Pancreas (tissue), 10 donors: ENCODE data around the gene SND1. TPM values are rescaled to one million over a fixed set of nuclear protein-coding genes. Genes with fewer than 3 reads are reported as not detected.

Source experiments
- ATAC-seq, 4 donors: fragments of 200-7000 bp; cut with Tn5 transposase; one replicate each; pipeline versions ENCODE4 v1.8.0 to v1.9.1; 2020; ENCODE audit warnings: mild to moderate bottlenecking in 4 of 4, moderate library complexity in 4 of 4
- DNase-seq, 6 donors: peaks; one replicate each; pipeline ENCODE4 v3.0.0-alpha.2; 2020
- FAIRE-seq: peaks from 2 replicates; lab custom pipeline; 2012; peaks lifted over from hg19 to GRCh38; lab: Jason Lieb, UNC
- H3K27ac ChIP-seq, 4 donors: fragments of 200-600 bp; sonication (generic); 1 replicate in 3 of 4; 2 replicates in 1 of 4; pipeline versions ENCODE4 v1.5.0 to v1.8.0; 2020
- H3K27me3 ChIP-seq, 4 donors: fragments of 200-600 bp; one replicate each; pipeline ENCODE4 v1.8.0; 2021
- H3K36me3 ChIP-seq, 3 donors: fragments of 200-600 bp; sonication (generic) in 1 of 3; one replicate each; pipeline versions ENCODE4 v1.5.0 to v1.8.0; 2020 to 2021
- H3K4me1 ChIP-seq, 3 donors: fragments of 200-600 bp; one replicate each; pipeline ENCODE4 v1.8.0; 2021
- H3K4me3 ChIP-seq, 4 donors: fragments of 200-600 bp; sonication (generic) in 2 of 4; one replicate each; pipeline versions ENCODE4 v1.5.0 to v1.8.0; 2020 to 2021
- H3K9me3 ChIP-seq, 4 donors: fragments of 200-600 bp; one replicate each; pipeline ENCODE4 v1.8.0; 2021
- CTCF ChIP-seq, 4 donors: fragments of 200-600 bp; sonication (generic) in 3 of 4; IDR thresholded peaks; one replicate each; pipeline versions ENCODE4 v1.5.0 to v1.8.0; 2021; ENCODE audit warnings: antibody characterized with exemption in 4 of 4
- WGBS, 2 donors: extraction: QIAGEN DNeasy Blood & Tissue Kit; methylation state at CpG; one replicate each; pipeline ENCODE4 v1.1.7; 2013; 5-methylcytosine and 5-hydroxymethylcytosine counted together
- intact Hi-C, 3 donors: fragments of 100-400 bp; cut with DNase I; formaldehyde crosslinking; loops; one replicate each; pipeline versions ENCODE4 v1.11.1 to v1.14.2; 2022
- polyA plus RNA-seq, 2 donors: library from polyadenylated mRNA; stranded (reverse); fragments of 200-250 nt; gene quantifications; one replicate each; pipeline ENCODE4 v1.2.3, GENCODE V29; 2013
- total RNA-seq, 6 donors: library from RNA; stranded (reverse); fragmentation: NEBNext Ultra II Directional in 4 of 6; extraction: Animal tissue kit (Norgen Biotek cat#: 25700) in 4 of 6; gene quantifications; one replicate each; pipeline versions ENCODE4 v1.2.1 to v1.2.4, GENCODE V29; 2021 to 2023
- donor health status: healthy with polysubstance abuse.
- donor health status: DM: no; HTN: no; CAD: no; lungs with moderate emphysema.
- donor health status: DM: no; HTN: no; CAD: no.
- donor health status: control.
- donor health status: control.
- donor health status: Bipolar disorder and iron deficiency.
- donor health status: DM: yes; HTN: yes; CAD: no.
- donor health status: DM: no; HTN: no; CAD: no.
- donor health status: DM: no; HTN: no; CAD: no.
- donor health status: DM: yes; HTN: yes; CAD: no.

SND1 gene
- total and polyA plus RNA-seq, 8 donors: 84.1 to 308 (median 225) TPM

- H3K9me3 ChIP-seq: no peaks in the 10 kb centered on the region
- no peak for DNase-seq
- TF ChIP-seq CTCF (IDR thresholded peaks at IDR 0.05): no peak
- ATAC-seq: no peak
- no peaks in the 10 kb centered on the region for H3K4me1 ChIP-seq
- no peaks in the 10 kb centered on the region for H3K27me3 ChIP-seq
- no peak overlapping the region for H3K27ac ChIP-seq
- WGBS, 2 donors: 92 to 96% methylated on average over 4 of the region's 4 CpGs
- intact Hi-C loops: no loop called here
- FAIRE-seq: no peak
- H3K36me3 ChIP-seq: no peaks in the 10 kb centered on the region
- no peak overlapping the region for H3K4me3 ChIP-seq
These were observed 402.5 kb downstream of the SND1 start for GRCh38 chr7:128054511-128054910.

- Histone ChIP-seq H3K27ac (no peak overlapping the region), H3K4me1 (no peaks in the 10 kb centered on the region), H3K9me3 (no peaks in the 10 kb centered on the region), H3K4me3 (no peak overlapping the region), H3K27me3 (no peaks in the 10 kb centered on the region), H3K36me3 (no peaks in the 10 kb centered on the region)
- no peak for ATAC-seq
- 89 to 94% methylated on average over 5 of the region's 5 CpGs for WGBS, 2 donors
- no peak for FAIRE-seq
- no peak for DNase-seq
- intact Hi-C loops: no loop called here
- no peak for TF ChIP-seq CTCF (IDR thresholded peaks at IDR 0.05)
These were observed 403.6 kb downstream of the SND1 start for GRCh38 chr7:128055637-128056036.

- WGBS, 2 donors: 88 to 94% methylated on average over 8 of the region's 8 CpGs
- Histone ChIP-seq H3K36me3 (no peaks in the 10 kb centered on the region), H3K27ac (no peak overlapping the region), H3K4me1 (no peaks in the 10 kb centered on the region), H3K4me3 (no peak overlapping the region), H3K9me3 (no peaks in the 10 kb centered on the region), H3K27me3 (no peaks in the 10 kb centered on the region)
- ATAC-seq (no peak), FAIRE-seq (no peak), DNase-seq (no peak)
- TF ChIP-seq CTCF (IDR thresholded peaks at IDR 0.05): no peak
- intact Hi-C loops: no loop called here
These were observed 404.9 kb downstream of the SND1 start for GRCh38 chr7:128056901-128057300.

GRCh38 chr7:128057909-128058308, 405.9 kb downstream of the SND1 start:
- H3K36me3 ChIP-seq: no peaks in the 10 kb centered on the region
- intact Hi-C loops: no loop called here
- no peak overlapping the region for H3K27ac ChIP-seq
- ATAC-seq: no peak
- no peak overlapping the region for H3K4me3 ChIP-seq
- no peaks in the 10 kb centered on the region for H3K9me3 ChIP-seq
- no peak for TF ChIP-seq CTCF (IDR thresholded peaks at IDR 0.05)
- no peaks in the 10 kb centered on the region for H3K27me3 ChIP-seq
- DNase-seq: no peak
- 35 to 46% methylated on average over 1 of the region's 1 CpG for WGBS, 2 donors
- no peaks in the 10 kb centered on the region for H3K4me1 ChIP-seq
- FAIRE-seq: no peak

- no peak for ATAC-seq
- WGBS, 2 donors: 82 to 84% methylated on average over 7 of the region's 7 CpGs
- no peaks in the 10 kb centered on the region for H3K4me1 ChIP-seq
- intact Hi-C loops: no loop called here
- DNase-seq: no peak
- no peak for FAIRE-seq
- no peak overlapping the region for H3K27ac ChIP-seq
- H3K36me3 ChIP-seq: no peaks in the 10 kb centered on the region
- TF ChIP-seq CTCF (IDR thresholded peaks at IDR 0.05): no peak
- no peak overlapping the region for H3K4me3 ChIP-seq
- no peaks in the 10 kb centered on the region for H3K9me3 ChIP-seq
- H3K27me3 ChIP-seq: no peaks in the 10 kb centered on the region
These were observed 407.4 kb downstream of the SND1 start for GRCh38 chr7:128059143-128059988.
